Right lobe of liver (tissue), 4 donors: ENCODE results near the gene CCKAR.

ENCODE experiments used
- CTCF ChIP-seq, 4 donors: fragments of 200-600 bp in 3 of 4; fragments of 450-650 bp in 1 of 4; IDR thresholded peaks; one replicate each; pipeline versions ENCODE4 v1.5.1 to v1.8.0; 2016 to 2022; ENCODE audit warnings: antibody characterized with exemption in 4 of 4, mild to moderate bottlenecking in 2 of 4
- POLR2A ChIP-seq: fragments of 450-650 bp; IDR thresholded peaks from one replicate; pipeline ENCODE4 v1.6.1; 2017; ENCODE audit warnings: antibody characterized with exemption, mild to moderate bottlenecking
- donor health status: DM: no; HTN: no; CAD: no.
- donor health status: DM: no; HTN: no; CAD: no.
- donor health status: DM: no; HTN: yes; CAD: no.

DNA sequence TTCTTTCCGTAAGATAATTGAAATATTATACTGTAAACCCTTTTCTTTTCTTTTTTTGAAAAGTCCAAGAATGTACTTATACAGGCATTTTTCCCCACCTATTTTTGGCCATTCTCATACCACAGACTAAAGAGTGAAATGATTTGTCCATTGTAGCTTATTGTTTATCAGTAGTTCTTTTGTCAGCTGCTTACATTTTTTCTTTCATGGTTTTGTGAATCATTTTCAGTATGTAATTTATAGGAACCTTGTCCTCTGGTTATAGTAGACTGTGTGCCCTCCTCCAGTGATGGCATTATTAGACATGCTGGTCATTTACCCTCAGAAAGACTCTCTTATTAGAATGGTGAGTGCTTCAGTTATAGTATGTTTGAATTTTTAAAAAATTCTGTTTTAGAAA lies 56.7 kb downstream of the CCKAR start:
- TF ChIP-seq POLR2A (no peak), CTCF (IDR thresholded peaks at IDR 0.05) (no peak)
